ENCODE results near the gene ZNF609. TPM values are rescaled to one million over a fixed set of nuclear protein-coding genes. Genes with fewer than 3 reads are reported as not detected.
"Not testable (repeated sequence)": the region's sequence is repeated elsewhere in the genome, so short reads cannot be mapped to it uniquely, and the experiment has no call there.

ZNF609 gene
- total RNA-seq, 1 donor from 2014 or later = 41.2 TPM

- no peak overlapping the region for H3K4me3 Mint-ChIP-seq (ENCODE audit: unreplicated experiment)
- no peak for TF ChIP-seq CTCF (IDR thresholded peaks at IDR 0.05; ENCODE audit: unreplicated experiment)
- no peaks in the 10 kb centered on the region for H3K9me3 Mint-ChIP-seq (ENCODE audit: unreplicated experiment)
- H3K27me3 Mint-ChIP-seq (ENCODE audit: unreplicated experiment) = no peaks in the 10 kb centered on the region
- peaks cover 6% of the 10 kb centered on the region for H3K36me3 Mint-ChIP-seq (ENCODE audit: low read depth, unreplicated experiment)
- no peak overlapping the region for H3K27ac Mint-ChIP-seq (ENCODE audit: unreplicated experiment)
- no peak for DNase-seq (ENCODE audit: low spot score)
- H3K4me1 Mint-ChIP-seq (ENCODE audit: unreplicated experiment) = no peaks in the 10 kb centered on the region
These were observed 25.4 kb downstream of the ZNF609 start for GRCh38 chr15:64485796-64486195.

GRCh38 chr15:64490598-64491259, 30.4 kb downstream of the ZNF609 start:
- peaks cover 1% of the 10 kb centered on the region for H3K4me1 Mint-ChIP-seq (ENCODE audit: unreplicated experiment)
- H3K9me3 Mint-ChIP-seq (ENCODE audit: unreplicated experiment) = no peaks in the 10 kb centered on the region
- H3K4me3 Mint-ChIP-seq (ENCODE audit: unreplicated experiment) = no peak overlapping the region
- TF ChIP-seq CTCF (IDR thresholded peaks at IDR 0.05; ENCODE audit: unreplicated experiment) = no peak
- no peaks in the 10 kb centered on the region for H3K36me3 Mint-ChIP-seq (ENCODE audit: low read depth, unreplicated experiment)
- no peak overlapping the region for H3K27ac Mint-ChIP-seq (ENCODE audit: unreplicated experiment)
- no peaks in the 10 kb centered on the region for H3K27me3 Mint-ChIP-seq (ENCODE audit: unreplicated experiment)
- no peak for DNase-seq (ENCODE audit: low spot score)

GRCh38 chr15:64493641-64494040, 33.3 kb downstream of the ZNF609 start:
- Mint-ChIP-seq H3K27ac (ENCODE audit: unreplicated experiment) (no peak overlapping the region), H3K4me3 (ENCODE audit: unreplicated experiment) (no peak overlapping the region), H3K36me3 (ENCODE audit: low read depth, unreplicated experiment) (no peaks in the 10 kb centered on the region), H3K4me1 (ENCODE audit: unreplicated experiment) (peaks cover 6% of the 10 kb centered on the region), H3K9me3 (ENCODE audit: unreplicated experiment) (no peaks in the 10 kb centered on the region), H3K27me3 (ENCODE audit: unreplicated experiment) (peaks cover 2% of the 10 kb centered on the region)
- no peak for DNase-seq (ENCODE audit: low spot score)
- TF ChIP-seq CTCF (IDR thresholded peaks at IDR 0.05; ENCODE audit: unreplicated experiment) = no peak

GRCh38 chr15:64495968-64496367, 35.6 kb downstream of the ZNF609 start:
- not testable (repeated sequence) for H3K9me3 Mint-ChIP-seq (ENCODE audit: unreplicated experiment); H3K27me3 Mint-ChIP-seq (ENCODE audit: unreplicated experiment); H3K4me3 Mint-ChIP-seq (ENCODE audit: unreplicated experiment); H3K27ac Mint-ChIP-seq (ENCODE audit: unreplicated experiment); DNase-seq (ENCODE audit: low spot score)
- Mint-ChIP-seq H3K4me1 (ENCODE audit: unreplicated experiment) (peaks cover 11% of the 10 kb centered on the region), H3K36me3 (ENCODE audit: low read depth, unreplicated experiment) (peaks cover 22% of the 10 kb centered on the region)

GRCh38 chr15:64500695-64501395, 40.5 kb downstream of the ZNF609 start:
- H3K27ac Mint-ChIP-seq (ENCODE audit: unreplicated experiment) = peak overlapping the region; percentile 75
- H3K27me3 Mint-ChIP-seq (ENCODE audit: unreplicated experiment) = peaks cover 6% of the 10 kb centered on the region
- H3K4me1 Mint-ChIP-seq (ENCODE audit: unreplicated experiment) = peaks cover 29% of the 10 kb centered on the region
- DNase-seq (ENCODE audit: low spot score) = no peak
- H3K36me3 Mint-ChIP-seq (ENCODE audit: low read depth, unreplicated experiment) = peaks cover 27% of the 10 kb centered on the region
- no peak for TF ChIP-seq CTCF (IDR thresholded peaks at IDR 0.05; ENCODE audit: unreplicated experiment)
- H3K4me3 Mint-ChIP-seq (ENCODE audit: unreplicated experiment) = no peak overlapping the region
- no peaks in the 10 kb centered on the region for H3K9me3 Mint-ChIP-seq (ENCODE audit: unreplicated experiment)

Measured in endothelial cell (in vitro differentiated cells).